Thyroid gland (tissue), 4 donors: ENCODE measurements around the gene SIPA1L3. TPM values are rescaled to one million over a fixed set of nuclear protein-coding genes. Genes with fewer than 3 reads are reported as not detected.

Experiments
- DNase-seq, 2 donors: peaks; one replicate each; pipeline ENCODE4 v3.0.0-alpha.2; 2019
- H3K27ac ChIP-seq, 3 donors: fragments of 200-600 bp; sonication (generic); 1 replicate in 2 of 3; 2 replicates in 1 of 3; pipeline ENCODE4 v1.5.1; 2016 to 2019; ENCODE audit warnings: mild to moderate bottlenecking in 1 of 3, moderate library complexity in 1 of 3
- H3K27me3 ChIP-seq: fragments of 200-600 bp; sonication (generic); one replicate; pipeline ENCODE4 v1.5.1; 2019
- H3K36me3 ChIP-seq, 2 donors: fragments of 200-600 bp; sonication (generic); one replicate each; pipeline ENCODE4 v1.5.1; 2016 to 2019
- H3K4me1 ChIP-seq, 2 donors: fragments of 200-600 bp; sonication (generic); one replicate each; pipeline ENCODE4 v1.5.1; 2017 to 2019
- H3K4me3 ChIP-seq, 3 donors: fragments of 200-600 bp; sonication (generic); replicated peaks in 1 of 3; 1 replicate in 2 of 3; 2 replicates in 1 of 3; pipeline ENCODE4 v1.5.1; 2016; ENCODE audit warnings: mild to moderate bottlenecking in 1 of 3
- H3K9me3 ChIP-seq: fragments of 200-600 bp; sonication (generic); one replicate; pipeline ENCODE4 v1.5.1; 2017
- CTCF ChIP-seq, 6 experiments: fragments of 200-600 bp in 3 of 6; fragments of 450-650 bp in 3 of 6; sonication (generic) in 3 of 6; IDR thresholded peaks; one replicate each; pipeline ENCODE4 v1.5.1; 2016 to 2019; ENCODE audit warnings: antibody characterized with exemption in 6 of 6, mild to moderate bottlenecking in 2 of 6, inconsistent platforms in 1 of 6, moderate library complexity in 1 of 6
- POLR2A ChIP-seq, 2 donors: fragments of 450-650 bp; IDR thresholded peaks; one replicate each; pipeline ENCODE4 v1.6.1; 2017; ENCODE audit warnings: antibody characterized with exemption in 2 of 2, mild to moderate bottlenecking in 2 of 2, moderate library complexity in 1 of 2
- WGBS, 2 donors: methylation state at CpG; one replicate each; pipeline ENCODE4 v1.1.5; 2017; 5-methylcytosine and 5-hydroxymethylcytosine counted together
- intact Hi-C: fragments of 100-400 bp; cut with DNase I; formaldehyde crosslinking; loops from one replicate; pipeline ENCODE4 v1.15.1; 2023
- total RNA-seq, 4 donors: library from RNA; depleted of rRNA; stranded (reverse); fragments of >200 nt; gene quantifications; one replicate each; pipeline ENCODE4 v1.2.3, GENCODE V29; 2016

The SIPA1L3 gene
- total RNA-seq, 4 donors from 2014 or later: 39.4 to 130 (median 116) TPM

DNA sequence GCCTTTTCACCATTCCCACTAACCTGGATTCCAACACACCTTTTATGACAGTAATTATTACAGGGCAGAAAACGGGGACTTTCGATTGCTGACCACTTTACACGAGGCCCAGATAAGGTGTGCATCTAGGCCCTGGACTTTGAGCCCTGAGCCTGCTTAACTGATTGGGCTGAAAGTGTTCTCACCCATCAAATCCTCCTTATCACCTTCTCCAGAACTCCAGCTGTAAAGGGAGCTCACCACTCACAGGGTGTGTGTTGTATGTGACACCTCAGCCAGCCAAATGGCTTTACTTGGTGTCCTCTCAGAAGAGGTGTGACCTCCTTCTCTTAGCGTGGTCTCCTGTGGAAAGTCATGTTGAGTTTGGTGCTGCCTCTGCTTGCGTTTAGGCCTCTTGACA is 36.5 kb downstream of the SIPA1L3 start:
- H3K9me3 ChIP-seq: no peaks in the 10 kb centered on the region
- no peaks in the 10 kb centered on the region for H3K27me3 ChIP-seq
- no peak for DNase-seq
- TF ChIP-seq POLR2A (IDR thresholded peaks at IDR 0.05) (no peak), CTCF (IDR thresholded peaks at IDR 0.05) (no peak)
- H3K4me1 ChIP-seq: no peaks in the 10 kb centered on the region
- intact Hi-C loops: no loop called here
- no peaks in the 10 kb centered on the region for H3K36me3 ChIP-seq
- 90 to 97% methylated on average over 5 of the region's 5 CpGs for WGBS, 2 donors
- no peak overlapping the region for H3K27ac ChIP-seq
- no peak overlapping the region for H3K4me3 ChIP-seq

- WGBS, 2 donors: 95 to 97% methylated on average over 6 of the region's 6 CpGs
- TF ChIP-seq CTCF (IDR thresholded peaks at IDR 0.05): no peak
- TF ChIP-seq POLR2A (IDR thresholded peaks at IDR 0.05): no peak
These were observed 39.1 kb downstream of the SIPA1L3 start for GRCh38 chr19:37946132-37946531.

DNA sequence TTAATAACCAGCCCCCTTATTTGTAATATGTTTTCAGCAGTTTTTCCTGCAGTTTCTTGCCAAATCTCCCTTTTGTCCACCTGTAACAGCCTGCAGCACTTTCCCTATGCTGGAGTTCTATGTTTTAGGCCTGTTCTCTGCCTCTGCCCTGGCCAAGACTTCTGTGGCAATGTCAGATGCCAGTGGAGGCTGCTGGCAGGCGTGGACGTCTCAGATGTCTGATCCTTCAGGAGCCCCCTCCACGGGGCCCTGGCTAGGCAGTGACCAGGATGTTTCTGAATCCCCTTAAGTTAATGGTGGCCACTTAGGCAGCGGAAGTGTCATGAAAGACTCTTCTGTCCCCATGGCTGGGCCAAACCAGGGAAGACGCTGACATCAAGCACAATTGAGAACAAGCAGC is 40.8 kb downstream of the SIPA1L3 start:
- Histone ChIP-seq H3K4me3 (no peak overlapping the region), H3K27ac (no peak overlapping the region), H3K9me3 (no peaks in the 10 kb centered on the region), H3K27me3 (no peaks in the 10 kb centered on the region), H3K36me3 (no peaks in the 10 kb centered on the region), H3K4me1 (peaks cover 0 to 6% of the 10 kb centered on the region in 2 donors)
- no peak for DNase-seq
- intact Hi-C loops: no loop called here
- WGBS, 2 donors: 80 to 88% methylated on average over 5 of the region's 5 CpGs
- no peak for TF ChIP-seq CTCF (IDR thresholded peaks at IDR 0.05)
- TF ChIP-seq POLR2A (IDR thresholded peaks at IDR 0.05): no peak

More at GRCh38 chr19:37946132-37946531, 39.1 kb downstream of the SIPA1L3 start:
- DNase-seq: no peak
- intact Hi-C loops: no loop called here
- H3K4me3 ChIP-seq: no peak overlapping the region
- H3K36me3 ChIP-seq: no peaks in the 10 kb centered on the region
- H3K4me1 ChIP-seq: no peaks in the 10 kb centered on the region
- H3K9me3 ChIP-seq: no peaks in the 10 kb centered on the region
- H3K27ac ChIP-seq: no peak overlapping the region
- H3K27me3 ChIP-seq: no peaks in the 10 kb centered on the region

DNA sequence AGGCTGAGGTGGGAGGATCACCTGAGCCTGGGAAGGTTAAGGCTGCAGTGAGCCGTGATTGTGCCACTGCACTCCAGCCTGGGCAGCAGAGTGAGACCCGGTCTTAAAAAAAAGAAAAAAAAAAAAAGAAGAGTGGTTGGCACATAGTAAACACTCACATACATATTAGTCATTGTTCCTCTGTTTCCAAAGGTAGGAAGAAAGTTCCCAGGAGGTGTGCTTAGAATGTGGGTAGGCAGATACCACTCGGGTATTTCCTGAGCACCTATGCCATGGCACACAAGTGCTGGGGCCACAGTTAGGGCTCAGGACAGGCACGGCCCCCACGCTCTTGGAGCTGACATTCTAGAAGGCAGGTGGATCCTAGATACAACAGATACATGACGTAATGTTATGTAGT is 41.4 kb downstream of the SIPA1L3 start:
- intact Hi-C loops: no loop called here
- no peak for DNase-seq

More for the DNA sequence above, 41.4 kb downstream of the SIPA1L3 start:
- H3K4me1 ChIP-seq: peaks cover under 1 to 12% of the 10 kb centered on the region in 2 donors
- H3K9me3 ChIP-seq: no peaks in the 10 kb centered on the region
- no peak overlapping the region for H3K4me3 ChIP-seq
- H3K36me3 ChIP-seq: no peaks in the 10 kb centered on the region
- H3K27me3 ChIP-seq: no peaks in the 10 kb centered on the region
- 80 to 87% methylated on average over 6 of the region's 6 CpGs for WGBS, 2 donors
- TF ChIP-seq POLR2A (IDR thresholded peaks at IDR 0.05) (no peak), CTCF (IDR thresholded peaks at IDR 0.05) (no peak)
- H3K27ac ChIP-seq: no peak overlapping the region
